GM19351 (cell line): ENCODE measurements around the gene PSMB3.

Source experiments
- ATAC-seq: cut with Tn5 transposase; IDR thresholded peaks from one replicate; pipeline ENCODE4 v1.9.1; 2021; ENCODE audit warnings: mild to moderate bottlenecking, moderate library complexity; ENCODE audit not compliant: unreplicated experiment

The PSMB3 gene

DNA sequence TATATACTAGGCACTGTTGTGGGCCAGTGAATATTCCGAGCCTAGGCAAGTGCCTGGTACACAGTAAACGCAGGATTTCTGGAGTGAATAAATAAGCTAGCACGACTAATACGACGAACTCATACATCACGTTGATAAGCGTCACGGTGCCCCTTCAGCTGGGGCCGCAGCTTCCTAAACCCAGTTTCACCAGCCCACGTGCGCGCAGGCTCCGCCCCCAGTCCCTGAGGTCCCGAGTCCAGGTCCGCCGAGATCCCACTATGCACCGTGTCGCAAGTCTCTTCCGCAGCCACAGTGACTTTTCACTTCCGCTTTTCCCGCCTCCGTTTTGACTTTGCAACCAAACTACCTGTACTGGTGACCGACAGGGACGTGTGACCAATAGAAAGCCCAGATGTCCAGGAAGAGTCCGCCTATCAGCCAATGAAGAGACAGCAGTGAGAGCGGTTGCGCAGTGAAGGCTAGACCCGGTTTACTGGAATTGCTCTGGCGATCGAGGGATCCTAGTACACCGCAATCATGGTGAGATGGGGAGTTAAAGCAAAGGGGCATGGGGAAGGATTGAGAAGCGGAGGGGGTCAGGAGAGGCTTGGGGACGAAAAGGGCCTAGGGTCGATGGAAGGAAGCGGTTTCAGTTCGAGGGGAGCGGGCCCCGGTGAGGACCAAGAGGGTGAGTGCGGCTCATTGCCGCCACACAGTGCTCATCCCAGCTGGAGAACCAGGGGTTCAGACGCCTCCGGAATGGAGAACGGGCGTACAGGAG, at the start of gene PSMB3:
PSMB3 (plus strand) TSS at position 434 of the 763 bp plus-strand sequence; CDS start at position 520, 86 bp downstream.
- peak; percentile 84 for ATAC-seq

DNA sequence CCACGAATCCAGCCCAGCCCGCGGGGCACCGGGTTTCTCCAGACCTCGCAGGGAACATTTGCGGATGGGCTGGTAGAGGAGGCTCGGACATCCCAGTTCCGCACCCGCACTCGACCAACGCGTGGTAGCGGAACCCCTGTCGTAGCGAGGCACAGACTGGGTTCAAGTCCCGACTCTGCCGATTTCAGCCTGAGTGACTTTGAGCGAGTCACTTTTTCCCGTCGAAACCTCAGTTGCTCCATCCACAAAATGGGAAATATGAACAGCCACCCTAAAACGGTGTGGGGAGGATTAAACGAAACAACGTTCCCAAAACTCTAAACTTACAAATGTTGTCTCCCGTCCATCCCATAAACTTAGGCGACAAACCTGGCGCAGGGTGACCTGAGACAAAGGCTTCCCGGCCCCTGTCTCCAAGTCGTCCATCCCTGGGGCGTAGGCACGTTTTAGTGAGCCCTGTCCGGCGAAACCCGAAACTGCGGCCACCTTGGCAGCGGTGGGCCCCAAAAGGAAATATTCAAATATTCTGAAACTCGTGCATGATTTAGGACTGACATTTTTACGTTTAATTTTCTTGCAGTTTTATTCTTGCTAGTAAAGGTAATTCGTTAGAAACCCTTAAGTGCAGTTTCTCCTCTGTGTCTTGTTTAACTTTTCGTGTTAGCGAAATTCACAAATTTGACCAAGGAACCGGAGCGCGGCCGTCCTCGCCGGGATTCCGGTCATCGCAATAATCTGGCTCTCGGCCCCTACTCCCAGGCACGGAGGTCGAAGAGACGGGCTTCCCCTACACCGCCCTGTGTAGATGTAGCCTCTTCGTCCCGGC, 49.4 kb upstream of the PSMB3 start:
- ATAC-seq, result no peak

DNA sequence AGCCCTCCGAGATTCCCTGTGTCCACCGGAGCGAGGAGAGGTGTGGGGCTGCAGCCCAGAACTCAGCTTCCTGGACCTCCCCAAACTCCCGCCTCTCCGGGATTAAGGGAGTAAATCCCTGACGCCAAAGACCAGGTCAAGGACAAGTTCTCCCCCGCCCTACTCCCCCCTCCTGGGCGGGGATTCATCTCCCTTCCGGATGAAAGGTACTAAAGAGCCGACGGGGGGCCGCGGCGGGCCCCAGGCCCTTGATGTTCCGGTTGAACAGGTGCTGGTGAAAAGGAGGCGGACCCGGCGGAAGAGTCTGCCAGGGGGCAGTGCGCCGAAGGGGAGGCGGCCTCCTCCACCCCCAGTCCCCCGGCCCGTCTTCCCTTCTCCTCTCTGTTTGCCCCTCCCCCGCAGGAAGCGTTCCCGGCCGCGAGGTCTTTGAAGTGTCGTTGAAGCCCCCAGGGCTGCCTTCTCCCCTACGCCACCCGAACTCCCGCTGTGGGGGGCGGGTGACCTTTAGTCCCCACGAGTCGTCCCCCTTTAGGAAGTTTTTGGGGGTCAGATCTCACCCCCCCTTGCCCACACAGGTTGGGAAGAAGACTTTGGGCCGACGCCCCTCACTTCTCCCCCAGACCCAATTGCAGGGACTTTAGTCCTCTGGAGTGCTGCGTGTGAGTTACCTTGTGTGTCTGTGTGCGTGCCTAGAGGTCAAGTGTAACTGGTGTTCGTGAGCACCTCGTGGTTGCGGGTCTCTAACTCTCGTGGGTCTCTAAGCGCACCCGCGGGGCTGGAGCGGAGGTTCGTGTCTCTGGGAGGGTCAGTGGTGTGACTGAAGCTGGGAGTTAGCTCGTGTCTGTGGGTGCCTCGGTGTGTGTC, 48.6 kb upstream of the PSMB3 start:
- ATAC-seq, result no peak

DNA sequence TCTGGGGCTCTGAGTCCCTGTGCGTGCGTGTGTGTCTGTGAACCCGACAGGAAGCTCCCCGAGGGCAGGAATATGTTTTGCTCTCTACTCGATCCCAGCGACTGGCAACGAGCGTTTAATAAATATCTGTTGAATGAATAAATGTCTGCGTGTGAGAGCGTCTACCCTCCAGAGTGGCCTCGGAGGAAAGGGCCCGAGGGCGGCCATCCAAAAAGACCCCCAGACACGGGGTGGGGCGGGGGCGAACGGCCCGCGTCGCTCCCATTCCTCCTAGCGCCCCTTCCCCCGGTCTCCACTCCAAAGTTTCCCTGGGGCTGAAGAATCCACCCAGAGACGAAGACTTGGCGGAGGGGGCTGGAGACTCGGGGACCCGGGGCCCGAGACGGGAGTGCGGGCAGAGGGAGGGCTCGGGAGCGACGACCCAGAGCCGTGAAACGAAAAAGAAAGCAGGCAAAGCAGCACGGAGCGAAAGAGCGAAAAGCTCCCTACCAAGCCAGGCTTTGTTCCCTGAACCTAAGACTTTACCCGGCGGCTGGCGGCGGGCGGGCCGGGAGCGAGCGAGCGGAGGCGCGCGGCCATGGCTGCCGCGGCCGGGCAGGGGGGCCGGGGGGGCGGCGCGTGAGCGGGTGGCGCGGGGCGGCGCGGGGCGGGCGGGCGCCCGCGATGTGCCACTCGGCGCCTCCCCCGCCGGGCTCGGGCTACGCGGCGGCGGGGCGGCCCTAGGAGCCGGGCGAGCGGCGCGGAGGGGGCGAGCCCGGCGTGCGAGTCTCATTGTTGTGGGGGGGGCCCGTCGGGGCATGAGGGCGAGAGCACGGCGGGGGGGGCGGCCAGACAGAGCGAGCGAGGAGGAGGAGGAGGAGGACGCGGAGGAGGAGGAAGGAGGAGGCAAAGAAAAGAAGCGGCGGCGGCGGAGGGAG, 47.7 kb upstream of the PSMB3 start, which contains the start of gene MLLT6:
MLLT6 (plus strand) TSS at position 668 of the 917 bp plus-strand sequence. CDS start 360 bp downstream, outside the sequence.
- no peak for ATAC-seq

DNA sequence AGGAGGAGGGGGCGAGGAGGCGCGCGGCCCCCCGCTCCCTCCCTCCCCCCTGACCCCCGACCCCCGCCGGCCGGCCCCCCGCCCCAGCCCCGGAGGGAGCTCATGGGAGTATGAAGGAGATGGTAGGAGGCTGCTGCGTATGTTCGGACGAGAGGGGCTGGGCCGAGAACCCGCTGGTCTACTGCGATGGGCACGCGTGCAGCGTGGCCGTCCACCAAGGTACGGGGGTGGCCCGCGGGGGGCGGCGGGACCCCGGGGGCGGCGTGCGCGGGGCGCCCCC, 47.1 kb upstream of the PSMB3 start:
- no peak for ATAC-seq

DNA sequence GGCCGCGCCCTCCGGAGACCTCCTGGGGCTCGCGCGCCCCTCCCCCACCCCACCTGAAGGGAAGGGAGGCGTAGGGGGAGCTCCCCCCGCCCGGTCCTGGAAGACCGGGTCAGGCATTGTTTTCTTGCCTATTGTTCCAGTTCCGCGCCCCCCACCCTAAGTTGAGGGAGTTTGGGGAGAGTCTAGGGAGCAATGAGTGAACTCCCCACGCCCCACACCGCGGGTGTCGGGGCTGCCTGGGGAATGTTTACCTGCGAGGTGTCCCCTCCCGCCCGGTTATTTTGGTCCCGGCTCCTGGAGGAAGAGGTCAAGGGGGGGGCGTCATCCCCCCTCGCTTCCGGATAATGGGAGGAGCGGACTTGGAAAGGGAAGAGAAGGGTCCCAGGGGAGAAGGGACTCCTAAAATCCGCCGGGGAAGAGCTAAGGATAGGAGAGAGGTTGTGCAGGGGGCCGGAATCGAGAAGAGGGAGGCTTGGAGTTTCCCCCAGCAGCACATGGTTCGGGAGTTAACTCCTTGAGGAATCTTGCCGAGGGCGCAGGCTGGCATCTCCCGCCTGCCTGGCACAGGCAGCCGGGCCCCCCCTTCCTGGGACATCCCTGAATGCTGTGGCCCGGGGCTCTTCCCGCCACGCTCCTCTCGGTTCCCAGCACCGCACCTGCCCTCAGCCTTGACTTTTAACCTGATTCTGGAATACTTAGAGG, 46.6 kb upstream of the PSMB3 start:
- no peak for ATAC-seq

DNA sequence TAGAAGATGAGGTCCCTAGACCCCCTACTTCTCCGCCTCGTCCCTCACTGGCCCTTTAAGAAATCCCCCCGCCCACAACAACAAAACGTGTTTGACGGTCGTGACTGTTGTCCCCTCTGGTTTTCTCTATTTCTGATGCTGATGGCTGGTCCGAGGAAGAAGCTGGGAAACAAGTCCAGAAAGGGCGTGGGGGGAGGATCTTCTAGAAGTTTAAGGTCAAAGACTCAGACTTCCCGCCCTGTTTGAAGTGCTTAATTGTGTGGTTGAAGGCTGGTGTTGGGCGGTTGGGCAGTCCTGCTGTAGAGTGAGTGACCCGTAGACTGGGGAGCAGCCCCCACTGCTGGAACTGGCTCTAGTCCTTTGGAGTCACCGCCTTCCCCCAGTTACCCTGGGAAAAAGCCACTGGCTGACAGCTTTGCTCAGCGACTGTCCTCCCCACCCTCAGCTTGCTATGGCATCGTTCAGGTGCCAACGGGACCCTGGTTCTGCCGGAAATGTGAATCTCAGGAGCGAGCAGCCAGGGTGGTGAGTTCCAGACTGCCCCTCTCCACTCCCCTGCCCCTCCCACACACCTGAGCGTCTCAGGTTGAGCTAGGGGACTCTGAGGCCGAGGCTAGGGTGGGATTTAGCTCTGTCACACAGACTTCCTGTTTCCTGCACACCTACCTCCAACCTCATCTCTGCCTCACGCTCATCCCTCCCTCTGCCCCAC, 45.9 kb upstream of the PSMB3 start:
- no peak for ATAC-seq

DNA sequence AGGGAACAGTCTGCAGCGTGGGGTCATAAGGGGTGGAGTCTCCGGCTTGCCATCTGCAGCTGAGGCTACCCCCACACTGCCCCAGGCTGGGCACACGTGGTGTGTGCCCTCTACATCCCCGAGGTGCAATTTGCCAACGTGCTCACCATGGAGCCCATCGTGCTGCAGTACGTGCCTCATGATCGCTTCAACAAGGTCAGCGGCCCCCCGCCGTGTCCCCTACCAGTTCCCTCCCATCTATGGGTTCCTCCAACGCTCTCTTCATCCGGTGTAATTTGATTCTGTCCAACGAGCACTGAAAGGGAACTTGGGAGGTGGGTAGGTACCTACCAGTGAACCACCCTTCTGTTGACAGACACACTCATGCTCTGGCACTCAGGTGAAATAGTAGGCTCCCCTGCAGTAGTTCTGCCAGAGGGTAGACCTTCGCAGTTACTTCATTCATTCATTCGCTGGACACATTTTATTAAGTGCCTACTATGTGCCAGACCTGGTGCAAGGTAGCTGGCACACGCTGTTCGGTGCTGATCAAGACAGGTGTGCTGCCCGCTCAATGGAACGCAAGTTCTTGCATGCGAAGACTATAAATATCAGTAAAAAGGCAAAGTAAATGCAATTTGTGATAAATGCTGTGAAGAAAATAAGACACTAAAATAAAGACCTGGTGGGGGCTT, 44.7 kb upstream of the PSMB3 start:
- ATAC-seq, result no peak

DNA sequence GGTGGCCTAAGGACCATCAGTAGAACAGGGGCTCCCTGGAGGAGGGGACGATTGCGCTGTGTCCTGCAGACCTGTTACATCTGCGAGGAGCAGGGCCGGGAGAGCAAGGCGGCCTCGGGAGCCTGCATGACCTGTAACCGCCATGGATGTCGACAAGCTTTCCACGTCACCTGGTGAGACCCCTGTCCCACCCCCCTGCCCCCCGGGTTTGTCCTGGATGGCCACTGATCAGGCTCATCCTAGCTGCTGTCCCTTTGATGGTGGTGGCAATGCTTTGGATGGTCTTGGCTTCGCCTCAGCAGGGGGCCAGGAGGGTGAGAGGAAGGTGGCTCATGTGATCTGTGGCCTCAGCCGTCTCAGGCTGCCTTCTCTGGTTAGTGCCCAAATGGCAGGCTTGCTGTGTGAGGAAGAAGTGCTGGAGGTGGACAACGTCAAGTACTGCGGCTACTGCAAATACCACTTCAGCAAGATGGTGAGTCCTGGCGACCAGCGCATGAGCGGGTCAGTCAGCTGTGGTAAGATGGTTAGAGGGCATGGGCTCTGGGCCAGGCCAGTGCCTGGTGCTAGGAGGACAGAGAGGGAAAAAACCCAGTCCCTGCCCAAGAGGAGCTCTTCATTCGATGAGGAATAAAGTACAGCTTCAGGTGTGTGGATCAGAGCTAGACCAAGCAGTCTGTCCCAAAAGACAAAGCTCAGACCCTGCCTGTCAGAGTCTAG, 43.3 kb upstream of the PSMB3 start:
- ATAC-seq, result no peak

DNA sequence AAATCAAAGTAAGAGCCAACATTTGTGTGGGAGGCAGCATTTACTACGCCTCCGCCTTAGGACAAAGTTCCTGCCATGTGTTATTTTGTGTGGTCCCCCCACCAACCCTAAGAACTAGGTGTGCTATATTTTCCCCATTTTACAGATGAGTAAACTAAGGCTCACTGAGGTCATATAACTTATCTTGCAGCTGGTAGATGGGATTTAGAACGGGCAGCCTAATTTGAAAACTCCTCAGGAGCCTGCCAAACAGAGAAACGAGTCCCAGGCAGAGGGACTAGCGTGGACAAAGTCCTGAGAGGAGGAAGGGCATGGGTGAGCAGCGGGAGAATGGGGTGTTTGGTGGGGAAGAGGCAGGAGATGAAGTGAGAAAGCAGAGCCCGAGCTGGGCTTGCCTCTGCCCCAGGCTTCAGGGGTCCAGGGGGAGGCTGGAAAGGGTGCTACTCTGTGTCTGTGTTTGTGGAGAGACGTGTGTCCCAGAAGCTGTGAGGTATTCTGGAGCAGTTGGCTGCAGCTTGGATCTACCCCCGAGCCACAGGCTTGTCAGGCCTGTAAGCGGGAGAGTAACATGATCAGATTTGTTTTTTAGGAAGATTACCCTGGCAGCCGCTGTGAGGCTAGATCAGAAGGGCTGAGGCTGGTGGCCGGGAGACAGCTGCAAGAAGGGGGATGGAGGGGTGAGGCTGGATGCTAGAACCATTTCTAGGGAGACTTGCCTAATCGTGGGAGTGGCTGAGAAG, 42.5 kb upstream of the PSMB3 start:
- ATAC-seq, result no peak

DNA sequence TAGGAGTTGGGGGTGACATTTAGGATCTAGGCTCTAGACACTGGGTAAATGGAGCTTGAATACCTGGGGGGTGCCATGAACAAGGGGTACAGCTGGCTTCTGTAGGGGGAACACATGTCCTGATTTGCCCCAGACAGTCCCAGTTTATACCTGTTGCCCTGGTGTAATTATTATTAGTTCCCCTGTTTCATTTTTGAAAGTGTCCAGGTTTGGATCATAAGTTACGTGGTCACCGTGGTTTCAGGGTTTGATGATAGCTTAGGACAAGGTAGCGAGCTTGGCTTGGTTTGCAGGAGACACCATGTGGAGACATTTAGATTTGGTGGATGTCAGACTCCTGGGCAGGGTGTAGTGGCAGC, 42.0 kb upstream of the PSMB3 start:
- no peak for ATAC-seq

DNA sequence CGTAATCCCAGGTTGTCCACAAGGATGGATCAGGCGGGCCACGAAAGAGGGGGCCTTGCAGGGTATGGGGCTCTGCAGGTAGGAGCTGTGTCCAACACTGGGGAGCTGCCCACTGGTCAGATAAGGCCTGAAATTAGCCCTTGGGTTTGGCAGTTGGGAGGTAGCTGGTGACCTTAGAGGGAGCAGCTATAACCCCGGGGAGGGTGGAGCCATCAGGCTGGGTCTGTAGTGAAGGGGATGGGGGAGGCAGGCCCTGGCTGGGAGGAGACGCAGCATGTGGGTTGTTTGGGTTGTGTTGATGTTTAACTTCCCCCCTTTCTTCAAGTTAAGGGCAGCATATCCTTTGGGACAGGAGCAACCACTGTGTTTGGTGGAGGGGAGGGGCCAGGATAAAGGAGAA, 41.6 kb upstream of the PSMB3 start:
- no peak for ATAC-seq

DNA sequence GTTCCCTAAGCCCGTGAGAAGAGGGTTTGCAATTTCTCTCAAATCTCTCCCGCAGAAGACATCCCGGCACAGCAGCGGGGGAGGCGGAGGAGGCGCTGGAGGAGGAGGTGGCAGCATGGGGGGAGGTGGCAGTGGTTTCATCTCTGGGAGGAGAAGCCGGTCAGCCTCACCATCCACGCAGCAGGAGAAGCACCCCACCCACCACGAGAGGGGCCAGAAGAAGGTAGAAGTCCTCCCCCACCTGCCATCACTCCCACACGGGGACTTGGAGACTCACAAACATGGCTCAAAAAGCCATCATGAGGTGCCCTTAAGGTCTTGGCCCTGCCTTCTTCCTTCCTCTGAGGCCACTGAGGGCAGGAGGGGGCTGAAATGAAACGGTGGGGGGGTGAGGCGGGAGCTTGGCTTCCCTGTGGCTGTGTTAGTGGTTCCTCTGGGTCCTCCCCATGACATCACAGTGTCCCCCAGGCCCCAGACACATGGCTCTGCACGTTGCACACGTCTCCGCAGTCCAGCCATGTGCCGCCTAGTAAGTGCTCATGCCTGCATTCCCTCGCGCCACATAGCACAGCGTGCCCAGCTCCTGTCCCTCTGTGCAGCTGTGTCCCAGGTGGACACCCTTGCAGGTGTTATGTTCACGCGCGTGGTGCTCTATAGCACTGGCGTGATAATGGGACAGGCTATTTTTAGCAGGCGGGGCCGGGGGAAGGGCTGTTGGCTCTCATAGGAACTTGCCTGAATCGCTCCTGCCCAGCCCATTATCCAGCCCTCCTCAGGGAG, 40.6 kb upstream of the PSMB3 start:
- no peak for ATAC-seq

DNA sequence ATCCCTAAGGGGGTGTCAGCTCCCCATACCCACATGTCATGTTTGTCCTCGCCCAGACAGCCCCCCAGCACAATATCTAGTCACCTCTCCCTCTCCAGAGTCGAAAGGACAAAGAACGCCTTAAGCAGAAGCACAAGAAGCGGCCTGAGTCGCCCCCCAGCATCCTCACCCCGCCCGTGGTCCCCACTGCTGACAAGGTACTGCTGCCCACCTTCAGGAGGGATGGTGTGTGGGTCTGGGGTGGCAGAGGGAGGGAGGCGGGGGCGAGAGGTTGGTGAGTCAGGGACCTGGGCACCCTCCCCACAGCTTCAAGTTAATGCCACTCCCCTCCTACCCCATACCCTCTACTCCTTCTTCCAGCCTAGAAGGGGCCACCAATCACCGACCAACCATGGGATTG, 39.9 kb upstream of the PSMB3 start:
- ATAC-seq, result no peak

DNA sequence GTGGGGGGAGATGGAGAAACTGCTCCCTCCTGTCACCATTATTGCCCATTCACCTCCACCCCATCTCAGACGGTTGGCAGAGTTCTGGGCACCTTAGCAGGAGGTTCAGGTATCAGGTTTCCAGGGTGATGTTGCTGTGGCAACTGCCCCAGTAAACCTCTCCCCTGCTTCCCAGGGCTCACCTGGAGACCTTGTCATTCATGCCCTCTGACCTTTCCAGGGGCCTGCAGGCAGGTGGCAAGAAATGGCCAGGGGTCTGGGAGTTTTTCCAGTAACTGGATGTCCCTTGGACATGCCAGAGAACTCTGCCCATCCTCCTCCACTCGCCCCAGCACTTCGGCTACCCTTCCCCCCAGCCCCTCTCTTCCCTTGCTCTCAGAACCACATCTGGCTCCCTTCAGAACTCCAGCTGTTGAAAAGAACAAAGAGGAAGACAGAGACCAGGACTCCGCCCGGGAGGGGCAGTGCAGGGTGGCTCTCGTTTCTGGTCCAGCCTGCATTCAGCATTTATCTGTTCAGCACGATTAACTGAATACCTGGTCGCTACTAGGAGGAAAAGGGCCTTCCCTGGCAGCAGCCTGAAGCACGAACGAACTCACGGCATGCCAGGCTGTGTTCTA, 39.0 kb upstream of the PSMB3 start:
- no peak for ATAC-seq
